A673 (cell line): ENCODE measurements around the gene CXCL5. TPM values are rescaled to one million over a fixed set of nuclear protein-coding genes. Genes with fewer than 3 reads are reported as not detected.

Experiments
- BruUV-seq: library from RNA; stranded (reverse); fragments of 400-500 nt; replicated peaks from 2 replicates; lab custom pipeline; 2021; lab: Mats Ljungman, UMichigan
- CTCF ChIA-PET: fragments of 300-600 bp; sonication (Branson Sonifier 250); formaldehyde crosslinking; loops from one replicate; lab custom pipeline; 2022; ENCODE audit warnings: antibody characterized with exemption; lab: Charles Lee
- POLR2A ChIA-PET: fragments of 300-600 bp; sonication (Branson Sonifier 250); formaldehyde crosslinking; loops from one replicate; lab custom pipeline; 2022; ENCODE audit warnings: antibody characterized with exemption; ENCODE audit not compliant: low non-redundant PET; lab: Charles Lee
- DNase-seq: peaks from one replicate; pipeline ENCODE4 v3.0.0-alpha.2; 2015; ENCODE audit warnings: low spot score
- H3K27ac ChIP-seq: fragments of 200-600 bp; sonication (generic); 2 replicates; pipeline ENCODE4 v1.5.1; 2016; ENCODE audit warnings: mixed run types, low read depth, mild to moderate bottlenecking, mixed read lengths, antibody characterized with exemption, low read length; ENCODE audit not compliant: poor library complexity, severe bottlenecking
- H3K27me3 ChIP-seq: fragments of 200-600 bp; sonication (generic); replicated peaks from 2 replicates; pipeline ENCODE4 v1.6.1; 2017; ENCODE audit warnings: mixed run types, low read depth, mild to moderate bottlenecking, mixed read lengths, antibody characterized with exemption, low read length; ENCODE audit not compliant: insufficient read depth, poor library complexity
- H3K36me3 ChIP-seq: fragments of 200-600 bp; sonication (generic); 2 replicates; pipeline ENCODE4 v1.6.1; 2016; ENCODE audit warnings: mixed run types, mild to moderate bottlenecking, mixed read lengths, antibody characterized with exemption, low read length; ENCODE audit not compliant: insufficient read depth, poor library complexity, severe bottlenecking
- H3K4me1 ChIP-seq: fragments of 200-600 bp; sonication (generic); 2 replicates; pipeline ENCODE4 v1.6.1; 2017; ENCODE audit warnings: mixed run types, mild to moderate bottlenecking, mixed read lengths, antibody characterized with exemption, low read length; ENCODE audit not compliant: insufficient read depth, poor library complexity, severe bottlenecking
- H3K4me3 ChIP-seq: fragments of 200-600 bp; sonication (generic); 2 replicates; pipeline ENCODE4 v1.5.1; 2016; ENCODE audit warnings: low read depth, mixed run types, mild to moderate bottlenecking, mixed read lengths, low read length; ENCODE audit not compliant: poor library complexity, severe bottlenecking
- H3K9me3 ChIP-seq: fragments of 200-600 bp; sonication (generic); 2 replicates; pipeline ENCODE4 v1.6.1; 2016; ENCODE audit warnings: mixed run types, low read depth, mild to moderate bottlenecking, mixed read lengths, antibody characterized with exemption, low read length; ENCODE audit not compliant: poor library complexity, severe bottlenecking
- EZH2 ChIP-seq: fragments of 200-600 bp; sonication (generic); IDR thresholded peaks from 2 replicates; pipeline ENCODE4 v1.6.1; 2017; ENCODE audit warnings: borderline replicate concordance, low read depth, mild to moderate bottlenecking, mixed read lengths, antibody characterized with exemption, low read length; ENCODE audit not compliant: poor library complexity, severe bottlenecking
- intact Hi-C: fragments of 100-400 bp; cut with micrococcal nuclease; formaldehyde crosslinking; loops from one replicate; pipeline ENCODE4 v1.10.0; 2022; ENCODE audit not compliant: unreplicated experiment
- total RNA-seq: library from RNA; stranded (reverse); gene quantifications from 2 replicates; pipeline ENCODE4 v1.2.3, GENCODE V29; 2021
- TF ChIP-seq, protein P1 (sequence below): fragments of 300-800, 200-600 bp; sonication (generic); conservative IDR thresholded peaks from 2 replicates; pipeline ENCODE4 v1.5.1; 2017; ENCODE audit warnings: low read depth, mild to moderate bottlenecking, antibody characterized with exemption, low read length, moderate library complexity, mixed read lengths

Gene CXCL5
- total RNA-seq, 1 experiment from 2014 or later, result not detected

DNA sequence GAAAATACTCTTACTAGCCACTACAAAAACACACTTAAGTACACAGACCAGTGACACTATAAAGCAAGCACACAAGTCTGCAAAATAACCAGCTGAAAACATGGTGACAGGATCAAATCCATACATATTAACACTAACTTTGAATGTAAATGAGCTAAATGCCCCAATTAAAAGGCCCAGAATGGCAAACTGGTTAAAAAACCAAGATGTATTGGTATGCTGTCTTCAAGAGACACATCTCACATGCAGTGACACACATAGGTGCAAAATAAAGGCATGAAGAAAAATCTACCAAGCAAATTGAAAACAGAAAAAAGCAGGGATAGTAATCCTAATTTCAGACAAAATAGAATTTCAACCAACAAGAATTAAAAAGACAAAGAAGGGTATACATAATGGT lies 27.5 kb downstream of the CXCL5 start:
- DNase-seq, result no peak
- H3K4me3 ChIP-seq, result no peak overlapping the region
- H3K9me3 ChIP-seq, result no peaks in the 10 kb centered on the region
- no peak overlapping the region for H3K27ac ChIP-seq
- no peaks in the 10 kb centered on the region for H3K27me3 ChIP-seq
- no peaks in the 10 kb centered on the region for H3K4me1 ChIP-seq
- no peaks in the 10 kb centered on the region for H3K36me3 ChIP-seq
- TF ChIP-seq EZH2, result no peak
- TF ChIP-seq, protein P1, sequence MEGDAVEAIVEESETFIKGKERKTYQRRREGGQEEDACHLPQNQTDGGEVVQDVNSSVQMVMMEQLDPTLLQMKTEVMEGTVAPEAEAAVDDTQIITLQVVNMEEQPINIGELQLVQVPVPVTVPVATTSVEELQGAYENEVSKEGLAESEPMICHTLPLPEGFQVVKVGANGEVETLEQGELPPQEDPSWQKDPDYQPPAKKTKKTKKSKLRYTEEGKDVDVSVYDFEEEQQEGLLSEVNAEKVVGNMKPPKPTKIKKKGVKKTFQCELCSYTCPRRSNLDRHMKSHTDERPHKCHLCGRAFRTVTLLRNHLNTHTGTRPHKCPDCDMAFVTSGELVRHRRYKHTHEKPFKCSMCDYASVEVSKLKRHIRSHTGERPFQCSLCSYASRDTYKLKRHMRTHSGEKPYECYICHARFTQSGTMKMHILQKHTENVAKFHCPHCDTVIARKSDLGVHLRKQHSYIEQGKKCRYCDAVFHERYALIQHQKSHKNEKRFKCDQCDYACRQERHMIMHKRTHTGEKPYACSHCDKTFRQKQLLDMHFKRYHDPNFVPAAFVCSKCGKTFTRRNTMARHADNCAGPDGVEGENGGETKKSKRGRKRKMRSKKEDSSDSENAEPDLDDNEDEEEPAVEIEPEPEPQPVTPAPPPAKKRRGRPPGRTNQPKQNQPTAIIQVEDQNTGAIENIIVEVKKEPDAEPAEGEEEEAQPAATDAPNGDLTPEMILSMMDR, result no peak
- BruUV-seq, result no TSS peak
- intact Hi-C loops, result no loop called here
- ChIA-PET CTCF (no interaction called here), POLR2A (no interaction called here)

DNA sequence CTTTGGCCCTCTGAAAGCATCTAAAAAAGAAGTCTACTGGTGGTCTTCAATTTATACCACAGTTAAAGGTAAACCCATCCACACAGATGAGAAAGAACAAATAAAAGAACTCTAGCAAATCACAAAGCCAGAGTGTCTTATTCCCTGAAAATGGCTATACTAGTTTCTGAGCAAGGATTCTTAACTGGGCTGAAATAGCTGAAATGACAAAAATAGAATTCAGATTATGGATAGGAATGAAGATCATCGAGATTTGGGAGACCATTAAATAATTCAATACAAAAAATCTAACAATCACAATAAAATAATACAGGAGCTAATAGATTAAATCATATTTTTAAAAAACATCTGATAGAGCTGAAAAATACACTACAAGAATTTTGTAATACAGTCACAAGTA lies 28.5 kb downstream of the CXCL5 start:
- no peaks in the 10 kb centered on the region for H3K27me3 ChIP-seq
- no peak for TF ChIP-seq EZH2
- TF ChIP-seq, protein P1, result no peak
- H3K4me3 ChIP-seq, result no peak overlapping the region
- no peak for DNase-seq
- intact Hi-C loops, result no loop called here
- ChIA-PET POLR2A (no interaction called here), CTCF (no interaction called here)
- no TSS peak for BruUV-seq
- no peaks in the 10 kb centered on the region for H3K9me3 ChIP-seq
- no peaks in the 10 kb centered on the region for H3K4me1 ChIP-seq
- no peaks in the 10 kb centered on the region for H3K36me3 ChIP-seq
- H3K27ac ChIP-seq, result no peak overlapping the region

- no peak overlapping the region for H3K4me3 ChIP-seq
- no peaks in the 10 kb centered on the region for H3K9me3 ChIP-seq
- H3K27ac ChIP-seq, result no peak overlapping the region
- H3K36me3 ChIP-seq, result no peaks in the 10 kb centered on the region
- no peaks in the 10 kb centered on the region for H3K4me1 ChIP-seq
- ChIA-PET POLR2A (no interaction called here), CTCF (no interaction called here)
- TF ChIP-seq, protein P1, result no peak
- TF ChIP-seq EZH2, result no peak
- intact Hi-C loops, result no loop called here
- no peak for DNase-seq
- no TSS peak for BruUV-seq
- H3K27me3 ChIP-seq, result no peaks in the 10 kb centered on the region
Observed at GRCh38 chr4:73967866-73968265, 30.6 kb downstream of the CXCL5 start.
